Measurements from ENCODE around the gene CPS1. TPM values are rescaled to one million over a fixed set of nuclear protein-coding genes. Genes with fewer than 3 reads are reported as not detected.

Gene CPS1
- total and polyA plus RNA-seq, 2 donors (not counting 3 experiments of a cell fraction or from before 2014, with no cell fraction given) = 0.18 to 0.53 TPM

DNA sequence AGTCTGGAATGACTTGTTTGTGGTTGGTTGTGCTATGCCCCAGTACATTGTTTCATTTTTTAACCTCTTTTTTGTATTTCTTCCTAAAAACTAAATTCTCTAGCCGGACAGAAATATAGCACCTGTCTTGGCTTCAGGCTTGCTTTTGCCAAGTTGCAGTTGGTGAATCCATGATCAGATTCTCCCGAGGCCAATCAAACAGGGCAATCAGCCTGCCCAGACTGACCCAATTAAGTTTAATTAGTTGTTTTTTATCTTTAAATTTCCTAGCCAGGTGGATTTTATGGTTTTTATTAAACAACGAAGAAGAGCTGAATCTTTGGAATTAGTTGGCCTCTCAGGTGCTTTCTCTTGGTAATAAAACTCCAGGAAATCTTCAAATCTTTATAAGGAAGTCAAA lies 162.1 kb downstream of the CPS1 start:
- no peaks in the 10 kb centered on the region for H3K27me3 ChIP-seq (ENCODE audit: control insufficient read depth in 2 of 2, insufficient read depth in 2 of 2, low read length in 2 of 2)
- DNase-seq (ENCODE audit: low read depth, low spot score) (no peak), FAIRE-seq (no peak)
- POLR2A ChIA-PET = no interaction called here
- H3K9me3 ChIP-seq (replicated peaks; ENCODE audit: control insufficient read depth, insufficient read depth, low read length) = no peaks in the 10 kb centered on the region
- no peak overlapping the region for H3K4me3 ChIP-seq (replicated peaks in 1 of 3; ENCODE audit: insufficient read depth in 1 of 3, low read depth in 1 of 3, low read length in 3 of 3)
- H3K9me1 ChIP-seq (replicated peaks; ENCODE audit: control insufficient read depth, extremely low read depth, insufficient read depth, low read length) = no peaks in the 10 kb centered on the region
- H3K36me3 ChIP-seq (ENCODE audit: control insufficient read depth in 2 of 2, extremely low read depth in 1 of 2, insufficient read depth in 2 of 2, low read length in 2 of 2) = no peaks in the 10 kb centered on the region
- dilution Hi-C loops (cut with MboI; ENCODE audit: extremely low pct_ligation_motif_present, low sequenced_read_pairs) (no loop called here), intact Hi-C loops (cut with micrococcal nuclease) (no loop called here)
- no peaks in the 10 kb centered on the region for H4K20me1 ChIP-seq (replicated peaks; ENCODE audit: control insufficient read depth, extremely low read depth, insufficient read depth, low read length)
- no peaks in the 10 kb centered on the region for H3K4me1 ChIP-seq (ENCODE audit: control insufficient read depth, extremely low read depth, insufficient read depth, low read length)
- no peak overlapping the region for H3K27ac ChIP-seq (ENCODE audit: insufficient read depth, low read depth, low read length)
- no peak overlapping the region for H2AFZ ChIP-seq (ENCODE audit: low read depth, low read length)
- CTCF ChIA-PET = no interaction called here
- BruUV-seq (replicated peaks) = no TSS peak
- H3K79me2 ChIP-seq (ENCODE audit: control insufficient read depth, insufficient read depth, low read length) = no peaks in the 10 kb centered on the region
- H3K9ac ChIP-seq (replicated peaks; ENCODE audit: extremely low read depth, insufficient read depth, low read length) = no peak overlapping the region
- TF ChIP-seq, protein P1, sequence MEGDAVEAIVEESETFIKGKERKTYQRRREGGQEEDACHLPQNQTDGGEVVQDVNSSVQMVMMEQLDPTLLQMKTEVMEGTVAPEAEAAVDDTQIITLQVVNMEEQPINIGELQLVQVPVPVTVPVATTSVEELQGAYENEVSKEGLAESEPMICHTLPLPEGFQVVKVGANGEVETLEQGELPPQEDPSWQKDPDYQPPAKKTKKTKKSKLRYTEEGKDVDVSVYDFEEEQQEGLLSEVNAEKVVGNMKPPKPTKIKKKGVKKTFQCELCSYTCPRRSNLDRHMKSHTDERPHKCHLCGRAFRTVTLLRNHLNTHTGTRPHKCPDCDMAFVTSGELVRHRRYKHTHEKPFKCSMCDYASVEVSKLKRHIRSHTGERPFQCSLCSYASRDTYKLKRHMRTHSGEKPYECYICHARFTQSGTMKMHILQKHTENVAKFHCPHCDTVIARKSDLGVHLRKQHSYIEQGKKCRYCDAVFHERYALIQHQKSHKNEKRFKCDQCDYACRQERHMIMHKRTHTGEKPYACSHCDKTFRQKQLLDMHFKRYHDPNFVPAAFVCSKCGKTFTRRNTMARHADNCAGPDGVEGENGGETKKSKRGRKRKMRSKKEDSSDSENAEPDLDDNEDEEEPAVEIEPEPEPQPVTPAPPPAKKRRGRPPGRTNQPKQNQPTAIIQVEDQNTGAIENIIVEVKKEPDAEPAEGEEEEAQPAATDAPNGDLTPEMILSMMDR (IDR thresholded peaks at IDR 0.05; ENCODE audit: extremely low read depth in 1 of 2, insufficient read depth in 1 of 2, low read depth in 1 of 2, low read length in 2 of 2) = no peak
- TF ChIP-seq EZH2 (IDR thresholded peaks at IDR 0.05; ENCODE audit: borderline replicate concordance, low read depth, low read length, severe bottlenecking) (no peak), POLR2AphosphoS5 (IDR thresholded peaks at IDR 0.05; ENCODE audit: insufficient read depth, low read depth, low read length) (no peak), GATA2 (IDR thresholded peaks at IDR 0.05; ENCODE audit: insufficient read depth, insufficient read length, low read depth, low read length) (no peak), MYC (IDR thresholded peaks at IDR 0.05; ENCODE audit: low read depth, low read length) (no peak), POLR2A (IDR thresholded peaks at IDR 0.05; ENCODE audit: low read depth, low read length) (no peak), FOS (IDR thresholded peaks at IDR 0.05; ENCODE audit: borderline replicate concordance, insufficient read depth, low read length) (no peak), JUN (IDR thresholded peaks at IDR 0.05; ENCODE audit: borderline replicate concordance, insufficient read depth, insufficient read length, low read depth) (no peak)
- TF ChIP-seq, protein P2, sequence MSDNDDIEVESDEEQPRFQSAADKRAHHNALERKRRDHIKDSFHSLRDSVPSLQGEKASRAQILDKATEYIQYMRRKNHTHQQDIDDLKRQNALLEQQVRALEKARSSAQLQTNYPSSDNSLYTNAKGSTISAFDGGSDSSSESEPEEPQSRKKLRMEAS (IDR thresholded peaks at IDR 0.05; ENCODE audit: insufficient read depth, insufficient read length) = no peak
- no peak overlapping the region for H3K4me2 ChIP-seq (ENCODE audit: insufficient read depth, low read length)
